NCI-H2196 (cell line): Measurements from ENCODE around the gene CEP170B.
"Not testable (repeated sequence)": the region's sequence is repeated elsewhere in the genome, so short reads cannot be mapped to it uniquely, and the experiment has no call there.

Experiments
- DNase-seq: peaks from one replicate; lab custom pipeline; 2025; ENCODE audit not compliant: unreplicated experiment; lab: John Stamatoyannopoulos, UW

CEP170B gene

DNA sequence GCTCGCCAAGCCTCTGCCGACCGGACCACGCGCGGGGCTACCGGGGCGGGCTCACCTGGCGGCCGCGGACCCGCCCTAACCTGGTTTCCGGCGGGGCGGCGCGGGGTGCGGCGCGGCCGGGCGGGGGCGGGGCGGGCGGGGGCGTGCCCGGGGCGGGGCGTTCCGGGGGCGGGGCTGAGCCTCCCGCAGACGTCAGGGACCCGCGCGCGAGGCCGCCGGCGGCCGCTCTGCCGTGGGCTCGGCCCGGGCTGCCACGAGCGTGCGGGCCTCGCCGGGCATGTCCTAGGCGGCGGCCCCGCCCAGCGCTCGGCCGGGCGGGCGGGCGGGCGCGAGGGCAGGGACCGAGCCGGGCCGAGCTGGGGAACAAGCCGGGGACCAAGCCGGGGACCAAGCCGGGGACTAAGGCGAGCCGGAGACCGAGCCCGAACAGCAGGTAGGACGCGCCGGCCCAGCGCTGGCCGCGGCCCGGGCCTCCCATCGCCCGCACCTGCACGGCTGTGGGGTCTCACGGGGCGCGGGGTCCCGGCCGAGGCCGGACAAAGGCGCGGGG lies at the start of gene CEP170B:
TSS of gene CEP170B (plus strand) at position 188 of the 550 bp plus-strand sequence. CDS start 3,183 bp downstream, outside the sequence.
- DNase-seq = peak; percentile 8

DNA sequence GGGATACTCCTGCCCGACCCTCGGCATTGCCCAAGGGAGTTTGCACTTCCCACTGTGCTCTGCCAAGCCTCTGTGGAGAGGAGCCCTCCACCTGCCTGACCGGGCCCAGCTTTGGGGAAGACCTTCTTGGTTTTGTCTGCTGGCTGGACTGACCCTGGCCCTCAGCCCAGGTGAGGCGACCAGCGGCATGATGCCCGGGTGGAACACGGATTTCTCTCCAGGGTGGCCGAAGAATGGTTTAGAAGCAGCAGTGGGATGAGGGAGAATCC lies 48.5 kb upstream of the CEP170B start:
- no peak for DNase-seq

DNA sequence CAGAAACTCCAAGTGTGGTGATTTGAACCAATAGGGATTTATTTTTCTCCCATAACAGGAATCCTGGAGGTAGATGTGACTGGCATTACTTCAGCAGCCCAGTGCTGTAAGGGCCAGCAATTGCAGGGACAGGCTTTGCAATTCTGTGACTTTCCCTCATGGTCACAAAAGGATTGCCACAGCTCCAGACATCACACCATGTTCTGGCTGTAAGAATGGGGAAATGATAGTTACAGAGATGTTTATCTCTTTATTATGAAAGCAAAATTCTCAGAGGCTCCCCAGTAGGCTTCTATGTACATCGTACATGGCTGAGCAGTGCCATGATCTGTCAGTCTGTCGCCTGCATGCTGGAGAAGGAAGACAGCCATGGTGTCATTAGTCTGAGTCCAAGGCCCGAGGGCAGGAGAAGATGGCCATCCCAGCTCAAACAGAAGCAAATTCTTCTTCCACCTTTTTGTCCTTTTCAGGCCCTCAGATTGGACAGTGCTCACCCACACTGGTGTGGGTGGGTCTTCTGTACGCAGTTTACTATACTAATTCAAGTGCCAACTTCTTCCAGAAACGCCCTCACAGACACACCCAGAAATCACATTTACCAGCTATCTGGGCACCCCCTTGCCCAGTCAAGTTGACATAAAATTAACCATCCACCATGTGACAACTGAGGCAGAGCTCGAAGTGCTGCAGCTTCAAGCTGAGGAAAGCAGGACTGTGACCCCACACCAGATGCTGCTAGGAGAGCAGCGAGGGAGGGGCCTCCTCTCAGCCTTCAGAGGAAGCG lies 46.9 kb upstream of the CEP170B start:
- no peak for DNase-seq

DNA sequence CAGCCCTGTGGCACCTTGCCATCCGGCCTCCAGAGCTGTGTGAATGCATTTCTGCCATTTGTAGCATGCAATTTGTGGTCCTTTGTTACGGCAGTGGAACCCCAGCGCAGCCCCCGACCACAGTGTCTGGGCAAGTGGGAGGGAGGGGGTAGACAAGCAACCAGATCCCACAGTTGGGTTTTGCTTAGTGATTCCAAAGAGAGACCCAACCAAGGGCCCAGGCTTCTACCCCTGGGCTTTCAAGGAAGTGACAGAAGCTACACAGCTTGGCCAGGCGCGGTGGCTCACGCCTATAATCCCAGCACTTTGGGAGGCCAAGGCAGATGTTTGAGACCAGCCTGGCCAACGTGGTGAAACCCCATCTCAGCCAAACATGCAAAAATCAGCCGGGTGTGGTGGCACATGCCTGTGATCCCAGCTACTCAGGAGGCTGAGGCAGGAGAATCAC lies 46.3 kb upstream of the CEP170B start:
- no peak for DNase-seq

DNA sequence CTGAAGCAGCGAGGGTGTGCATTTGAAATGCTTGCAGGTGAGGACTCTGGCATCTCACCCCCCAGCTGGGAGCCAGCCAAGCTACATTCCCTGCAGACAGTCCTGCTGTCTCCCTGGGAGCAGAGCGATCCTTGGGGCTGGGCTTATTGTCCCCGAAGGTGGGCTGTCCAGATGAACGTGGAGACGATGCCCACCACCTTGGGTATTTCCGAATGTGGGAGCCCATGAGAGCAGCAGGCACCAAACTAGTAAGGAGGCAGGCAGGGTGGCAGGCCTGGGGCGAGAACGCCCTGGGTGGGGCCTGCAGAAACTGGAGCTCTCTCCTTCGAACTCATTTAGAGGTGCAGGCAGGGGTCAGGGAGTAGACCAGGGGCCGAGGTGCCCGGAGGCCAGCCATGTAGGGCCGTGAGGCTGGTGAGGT lies 45.7 kb upstream of the CEP170B start:
- no peak for DNase-seq

DNA sequence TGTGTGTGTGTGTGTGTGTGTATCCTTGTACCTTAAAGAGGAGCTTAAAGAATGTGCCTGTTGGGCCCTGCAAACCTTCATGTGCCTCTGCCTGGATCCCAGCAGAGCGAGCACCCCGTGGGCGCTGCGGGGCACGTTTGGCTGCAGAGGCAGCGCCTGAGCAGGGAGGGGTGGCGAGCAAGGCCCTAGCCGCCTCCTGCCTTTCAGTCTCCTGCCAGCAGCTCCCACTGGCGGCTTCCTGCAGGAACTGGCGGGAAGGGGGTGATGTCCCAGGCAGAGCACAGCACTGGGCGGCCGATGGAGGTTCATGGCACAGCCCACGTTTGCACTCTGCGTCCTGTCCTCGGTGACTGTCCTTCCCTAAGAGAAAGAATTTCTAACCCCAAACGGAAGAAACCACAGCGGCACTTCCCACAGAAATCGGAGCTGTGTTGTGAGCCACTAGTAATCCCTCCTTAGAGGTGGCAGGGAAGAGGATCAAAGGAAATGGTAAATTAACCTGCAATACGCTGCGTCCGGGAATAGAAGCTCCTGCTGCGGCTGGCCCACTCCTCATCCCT lies 44.3 kb upstream of the CEP170B start:
- no peak for DNase-seq

DNA sequence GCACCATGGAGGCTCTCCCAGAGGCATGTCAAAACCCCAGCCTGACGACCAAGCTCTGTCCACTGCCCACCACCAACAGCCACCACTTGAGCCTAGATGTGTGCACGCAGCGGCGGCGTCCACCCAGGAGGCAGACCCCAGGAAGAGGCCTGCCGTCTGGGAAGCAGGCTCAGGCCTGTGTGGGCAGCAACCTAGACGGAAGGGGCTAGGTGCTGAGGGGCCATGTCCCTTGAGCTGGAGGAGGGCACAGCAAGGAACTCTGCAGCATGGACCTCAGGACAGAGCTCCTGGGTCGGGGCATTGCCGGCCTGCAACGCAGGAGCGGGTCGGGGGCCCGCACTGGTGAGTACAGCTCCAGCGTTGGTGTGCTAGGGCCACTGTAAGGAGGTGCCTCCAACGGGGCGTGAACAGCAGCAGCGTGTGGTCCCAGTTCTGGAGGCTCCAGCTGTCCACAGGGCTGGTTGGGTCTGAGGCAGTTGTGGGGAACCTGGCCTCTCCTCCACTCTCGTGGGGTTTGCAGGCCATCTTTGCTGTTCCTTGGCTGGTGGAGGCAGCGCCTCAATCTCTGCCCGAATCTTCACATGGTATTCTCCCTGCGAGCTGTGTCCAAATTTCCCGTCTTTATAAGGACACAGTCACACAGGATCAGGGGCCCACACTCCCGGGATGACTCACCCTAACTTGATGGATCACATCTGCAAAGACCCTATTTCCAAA lies 43.7 kb upstream of the CEP170B start:
- DNase-seq = no peak

DNA sequence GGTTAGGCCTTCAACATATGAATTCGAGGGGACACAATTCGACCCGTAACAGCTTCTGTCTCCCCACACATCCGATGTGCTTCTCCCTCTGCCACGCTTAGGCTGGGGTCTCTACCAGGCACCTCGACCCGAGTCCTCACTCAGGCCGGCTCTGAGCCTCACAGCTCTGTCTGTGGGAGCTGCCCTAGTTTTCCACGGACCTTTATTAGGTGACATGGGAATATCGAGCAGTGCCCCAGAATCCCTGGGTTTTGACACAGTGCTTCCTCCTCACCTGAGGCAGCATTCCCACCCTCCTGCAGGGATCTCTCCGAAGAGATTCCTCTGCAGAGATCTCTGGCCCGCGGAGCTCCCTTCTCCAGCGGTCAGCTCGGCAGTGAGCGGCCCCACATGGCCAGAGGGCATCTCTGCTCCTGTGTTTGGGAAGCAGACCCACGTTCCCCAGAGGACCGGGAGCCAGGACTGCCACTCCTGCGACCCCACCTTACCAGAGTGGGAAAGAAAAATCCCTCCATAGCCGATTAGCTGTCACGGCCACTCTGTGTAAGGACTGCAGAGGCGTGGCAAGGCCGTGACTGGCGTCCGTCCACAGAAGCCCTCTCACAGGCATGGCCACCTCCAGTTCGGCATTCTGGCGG lies 43.0 kb upstream of the CEP170B start:
- DNase-seq = no peak

DNA sequence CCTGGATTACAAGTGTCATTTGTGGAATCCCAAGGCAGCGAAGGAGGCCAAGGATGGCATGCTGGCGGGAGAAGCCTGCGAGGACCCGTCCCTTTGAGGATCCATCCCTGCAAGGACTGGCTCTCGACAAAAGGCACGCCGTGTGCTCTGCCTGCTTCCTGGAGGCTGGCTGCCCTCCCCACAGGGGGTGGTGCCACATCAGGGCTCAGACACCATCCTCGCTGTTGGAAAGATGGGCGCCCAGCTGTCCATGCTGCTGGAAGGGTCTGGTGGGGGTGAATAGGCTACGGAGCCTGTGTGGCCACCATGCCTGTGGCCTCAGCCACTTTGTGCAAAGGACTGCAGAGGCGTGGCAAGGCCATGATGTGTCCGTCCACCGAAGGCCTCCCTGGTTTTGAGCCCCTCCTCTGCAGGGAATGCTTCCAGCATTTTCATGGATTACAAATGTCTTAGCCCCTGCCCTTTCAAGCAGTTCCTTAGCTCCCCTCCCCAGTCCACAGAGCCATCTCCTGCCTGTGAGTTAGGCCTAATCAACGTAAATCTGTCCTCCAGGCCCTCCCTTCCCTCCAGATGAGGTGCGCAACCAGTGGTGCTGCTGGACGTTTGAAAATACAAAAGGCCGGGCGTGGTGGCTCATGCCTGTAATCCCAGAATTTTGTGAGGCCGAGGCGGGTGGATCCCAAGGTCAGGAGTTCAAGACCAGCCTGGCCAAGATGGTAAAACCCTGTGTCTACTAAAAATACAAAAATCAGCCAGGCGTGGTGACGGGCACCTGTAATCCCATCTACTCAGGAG lies 42.0 kb upstream of the CEP170B start:
- DNase-seq = no peak

DNA sequence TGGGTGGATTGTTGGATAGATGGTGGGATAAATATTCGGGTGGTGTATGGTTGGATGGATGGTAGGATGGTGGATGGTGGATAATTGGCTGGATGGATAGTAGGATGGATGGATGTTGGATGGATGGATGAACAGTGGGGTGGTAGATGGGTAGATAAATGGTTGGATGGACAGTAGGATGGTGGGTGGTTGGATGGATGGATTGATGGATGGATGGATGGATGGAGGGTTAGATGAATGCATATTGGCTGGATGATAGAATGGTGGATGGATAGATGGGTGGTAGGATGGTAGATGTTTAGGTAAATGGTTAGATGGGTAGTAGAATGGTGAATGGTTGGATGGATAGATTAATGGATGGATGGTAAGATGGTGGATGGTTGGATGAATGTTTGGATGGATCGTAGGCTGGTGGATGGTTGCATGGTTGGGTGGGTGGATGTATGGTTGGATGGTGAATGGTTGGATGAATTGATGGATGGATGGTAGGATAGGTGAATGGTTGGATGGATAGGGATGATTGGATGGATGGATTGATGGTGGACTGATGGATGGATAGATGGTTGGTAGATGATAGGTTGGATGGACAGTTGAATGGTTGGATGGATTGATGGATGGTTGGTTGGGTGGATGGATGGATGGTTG lies 40.6 kb upstream of the CEP170B start:
- DNase-seq = no peak

DNA sequence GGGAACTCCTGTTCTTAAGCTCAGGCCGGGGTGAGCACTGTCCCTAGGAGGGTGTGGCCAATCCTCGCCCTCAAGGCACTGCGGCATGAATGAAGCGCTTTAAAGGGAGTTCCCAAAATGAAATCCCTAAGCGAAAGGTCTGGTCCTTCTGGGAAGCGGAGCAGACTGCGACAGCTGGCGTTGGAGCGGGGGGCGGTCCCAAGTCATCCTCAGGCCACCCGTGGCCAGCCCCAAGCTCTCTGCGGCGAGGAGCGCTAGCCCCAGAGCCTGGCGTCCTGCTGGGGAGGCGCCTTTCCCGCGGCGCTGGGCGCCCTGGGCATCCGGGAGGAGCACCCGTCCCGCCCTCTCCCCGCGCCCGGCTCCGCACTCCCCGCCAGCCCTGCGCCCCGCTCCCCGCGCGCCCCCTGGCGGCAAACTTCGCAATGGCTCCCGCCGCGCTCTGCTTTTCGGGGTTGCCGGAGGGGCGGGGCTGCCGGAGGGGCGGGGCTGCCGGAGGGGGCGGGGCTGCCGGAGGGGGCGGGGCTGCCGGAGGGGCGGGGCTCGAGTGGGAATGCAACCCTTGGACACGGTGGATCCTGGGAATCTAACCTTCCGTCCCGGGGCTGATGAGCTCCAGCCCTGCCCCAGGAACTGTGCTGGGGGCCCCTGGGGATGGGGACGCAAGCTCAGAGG lies 38.7 kb upstream of the CEP170B start:
- DNase-seq = peak; percentile 75

DNA sequence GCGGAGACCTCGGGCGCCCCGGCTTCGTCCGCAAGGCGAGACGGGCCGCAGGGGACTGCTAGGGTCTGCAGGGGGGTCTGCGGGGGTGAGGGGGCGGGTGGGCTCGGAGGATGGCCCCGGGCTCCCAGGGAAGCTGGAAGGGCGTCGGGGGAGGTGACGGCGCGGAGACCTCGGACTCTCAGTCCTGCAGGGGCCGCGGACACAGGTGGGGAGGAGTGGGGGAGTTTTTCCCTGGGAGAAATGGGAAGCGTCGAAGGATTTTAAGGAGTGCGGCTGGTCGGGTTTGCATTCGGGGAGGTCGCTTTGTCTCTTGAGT lies 38.2 kb upstream of the CEP170B start:
- DNase-seq = no peak

DNA sequence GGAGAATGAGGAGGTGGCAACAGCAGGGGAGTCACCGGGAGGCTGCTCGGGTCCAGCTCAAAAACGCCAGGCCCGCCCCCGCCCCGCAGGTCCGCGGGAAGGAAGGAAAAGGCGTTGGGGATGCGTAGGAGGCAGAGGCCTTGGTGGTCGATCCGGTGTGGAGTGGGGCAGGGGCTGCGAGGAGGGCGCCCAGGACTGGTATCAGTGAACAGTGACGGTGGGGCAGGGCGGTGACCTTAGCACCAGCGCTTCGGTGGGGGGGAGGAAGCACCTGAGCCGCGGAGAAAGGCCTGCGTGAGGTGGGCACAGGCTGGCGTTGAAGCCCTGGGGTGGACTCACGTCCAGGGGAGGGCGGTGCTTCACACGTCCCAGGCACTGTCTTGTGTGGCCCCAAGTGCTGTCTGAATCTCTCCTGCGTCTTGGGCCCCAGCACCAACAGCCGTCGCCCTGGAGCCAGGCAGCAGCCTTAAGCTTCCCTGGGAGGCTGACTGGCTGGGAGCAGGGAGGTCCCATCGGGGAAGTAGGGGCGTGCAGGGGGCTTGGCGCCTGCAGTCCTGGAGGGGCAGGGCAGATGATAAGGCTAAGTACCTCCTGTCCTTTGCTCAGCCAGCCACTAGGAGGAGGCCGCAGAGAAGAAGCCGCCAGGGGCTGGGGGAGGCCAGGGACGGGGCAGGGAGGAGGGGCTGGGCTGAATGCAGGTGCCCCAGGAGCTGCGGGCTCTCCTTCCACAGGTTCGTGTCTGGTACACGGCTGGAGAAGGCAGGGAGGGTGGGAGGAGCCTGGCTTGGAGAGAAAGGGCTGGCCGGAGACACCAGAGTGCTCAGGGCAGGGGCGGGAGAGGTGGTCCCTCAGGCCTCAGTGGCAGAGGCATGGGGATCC lies 37.7 kb upstream of the CEP170B start:
- DNase-seq = peak; percentile 10

DNA sequence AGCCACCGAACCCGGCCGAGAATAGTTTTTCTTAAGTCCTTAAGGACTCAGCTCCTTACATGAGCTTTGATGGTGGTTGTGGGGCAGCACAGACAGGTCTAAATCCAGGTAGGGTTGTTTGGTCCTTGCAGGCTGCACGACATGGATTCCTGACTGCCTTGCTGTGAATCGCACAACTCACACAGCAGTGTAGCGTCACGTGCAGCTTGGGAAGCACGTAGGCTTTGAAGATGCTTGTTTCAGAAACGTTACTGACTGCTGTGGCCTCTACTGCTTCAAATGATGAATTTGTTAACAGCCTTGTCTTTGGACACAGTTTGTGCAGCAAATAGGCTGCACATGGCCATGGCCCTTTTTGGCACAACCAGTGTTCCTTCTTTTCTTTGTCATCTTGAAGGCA lies 34.3 kb upstream of the CEP170B start:
- DNase-seq = no peak

DNA sequence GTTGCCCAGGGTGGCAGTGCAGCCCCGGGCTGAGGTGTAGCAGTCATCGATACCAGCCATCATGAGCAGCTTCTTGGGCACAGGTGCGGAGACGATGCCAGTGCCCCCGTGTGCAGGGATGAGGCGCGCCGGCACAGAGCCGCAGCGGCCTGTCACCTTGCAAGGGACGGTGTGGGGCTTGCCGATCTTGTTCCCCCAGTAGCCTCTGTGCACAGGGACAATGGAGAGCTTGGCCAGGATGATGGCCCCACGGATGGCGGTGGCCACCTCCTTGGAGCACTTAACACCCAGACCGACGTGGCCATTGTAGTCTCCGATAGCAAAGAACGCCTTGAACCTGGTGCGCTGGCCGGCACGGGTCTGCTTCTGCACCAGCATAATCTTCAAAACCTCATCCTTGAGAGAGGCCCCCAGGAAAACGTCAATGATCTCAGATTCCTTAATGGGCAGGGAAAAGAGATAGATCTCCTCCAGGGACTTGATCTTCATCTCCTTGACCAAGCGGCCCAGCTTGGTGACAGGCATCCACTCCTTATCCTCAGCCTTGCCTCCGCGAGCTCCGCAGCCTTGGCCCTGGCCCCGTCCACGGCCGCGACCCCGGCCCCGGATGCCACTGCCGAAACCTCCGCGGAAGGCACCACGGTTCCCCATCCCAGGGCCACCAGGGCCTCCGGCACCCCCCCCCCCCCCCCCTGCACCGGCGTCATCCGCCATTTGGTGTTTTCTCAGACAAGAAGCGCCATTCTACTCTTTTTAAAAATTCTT lies 28.7 kb upstream of the CEP170B start:
- not testable (repeated sequence) for DNase-seq

DNA sequence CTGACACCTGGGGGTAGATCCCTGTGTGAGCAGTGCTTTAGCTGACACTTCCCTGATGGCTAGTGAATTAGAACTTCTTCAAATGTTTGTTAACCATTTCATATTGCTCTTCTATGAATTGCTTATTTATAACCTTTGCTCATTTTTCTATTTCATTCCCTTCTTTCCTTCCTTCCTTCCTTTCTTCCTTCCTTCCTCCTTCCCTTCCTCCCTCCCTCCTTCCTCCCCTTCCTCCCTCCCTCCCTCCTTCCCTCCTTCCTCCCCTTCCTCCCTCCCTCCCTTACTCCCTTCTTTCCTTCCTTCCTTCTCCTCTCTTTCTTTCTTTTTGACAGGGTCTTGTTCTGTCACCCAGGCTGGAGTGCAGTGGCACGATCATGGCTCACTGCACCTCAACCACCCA lies 23.3 kb upstream of the CEP170B start:
- no peak for DNase-seq

DNA sequence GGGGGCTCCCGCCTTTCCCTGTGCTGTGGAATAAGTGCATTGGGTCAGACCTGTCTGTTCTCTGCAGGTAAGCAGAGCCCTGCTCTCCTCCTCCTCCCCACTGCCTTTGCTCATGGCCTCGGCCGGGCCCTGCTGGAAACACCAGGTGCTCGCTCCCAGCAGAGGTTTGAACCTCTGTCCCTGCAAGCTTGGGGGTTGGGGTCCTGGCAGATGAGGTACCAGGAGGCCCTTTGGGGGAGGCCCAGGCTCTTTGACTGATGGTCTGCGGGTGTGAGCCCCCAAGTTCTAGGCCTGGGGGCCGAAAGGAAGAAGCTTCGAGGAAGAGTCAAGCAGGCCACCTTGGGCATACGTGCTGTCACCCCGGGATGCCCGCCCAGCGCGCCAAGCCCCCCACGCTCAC lies 22.1 kb upstream of the CEP170B start:
- DNase-seq = no peak
